MM.1S (cell line): Measurements from ENCODE around the gene CISH.

Experiments
- DNase-seq: peaks from one replicate; pipeline ENCODE4 v3.0.0-alpha.2; 2015
- H2AFZ ChIP-seq: fragments of 300-600 bp; sonication (generic); 2 replicates; pipeline ENCODE4 v1.6.0; 2016; ENCODE audit warnings: antibody characterized with exemption, low read length
- H3F3A ChIP-seq: fragments of 300-600 bp; sonication (generic); 2 replicates; pipeline ENCODE4 v1.6.1; 2016; ENCODE audit warnings: mild to moderate bottlenecking, antibody characterized with exemption, low read length, moderate library complexity, mixed read lengths; ENCODE audit not compliant: insufficient read depth
- H3K27ac ChIP-seq: fragments of 300-600 bp; sonication (generic); 2 replicates; pipeline ENCODE4 v1.5.1; 2016; ENCODE audit warnings: mild to moderate bottlenecking, low read length
- H3K27me3 ChIP-seq: fragments of 300-600 bp; sonication (generic); replicated peaks from 2 replicates; pipeline ENCODE4 v1.6.0; 2016; ENCODE audit warnings: low read length; ENCODE audit not compliant: insufficient read depth
- H3K36me3 ChIP-seq: fragments of 300-600 bp; sonication (generic); replicated peaks from 2 replicates; pipeline ENCODE4 v1.6.1; 2016; ENCODE audit warnings: mild to moderate bottlenecking, low read length, mixed read lengths; ENCODE audit not compliant: insufficient read depth
- H3K4me1 ChIP-seq: fragments of 300-600 bp; sonication (generic); 2 replicates; pipeline ENCODE4 v1.6.1; 2016; ENCODE audit warnings: low read length, mixed read lengths
- H3K4me2 ChIP-seq: fragments of 300-600 bp; sonication (generic); 2 replicates; pipeline ENCODE4 v1.6.0; 2016; ENCODE audit warnings: low read depth, low read length
- H3K4me3 ChIP-seq: fragments of 300-600 bp; sonication (generic); 2 replicates; pipeline ENCODE4 v1.5.1; 2016; ENCODE audit warnings: low read length, mixed read lengths
- H3K79me2 ChIP-seq: fragments of 300-600 bp; sonication (generic); 2 replicates; pipeline ENCODE4 v1.6.1; 2016; ENCODE audit warnings: mixed run types, low read length, mixed read lengths
- H3K9ac ChIP-seq: fragments of 300-600 bp; sonication (generic); 2 replicates; pipeline ENCODE4 v1.6.1; 2016; ENCODE audit warnings: low read length, mixed read lengths
- H3K9me2 ChIP-seq: fragments of 300-600 bp; sonication (generic); replicated peaks from 2 replicates; pipeline ENCODE4 v1.6.1; 2016; ENCODE audit warnings: mild to moderate bottlenecking, low read length, mixed read lengths; ENCODE audit not compliant: insufficient read depth
- H3K9me3 ChIP-seq: fragments of 300-600 bp; sonication (generic); replicated peaks from 2 replicates; pipeline ENCODE4 v1.6.1; 2016; ENCODE audit warnings: mild to moderate bottlenecking, low read length, mixed read lengths; ENCODE audit not compliant: insufficient read depth
- H4K20me1 ChIP-seq: fragments of 300-600 bp; sonication (generic); 2 replicates; pipeline ENCODE4 v1.6.1; 2016; ENCODE audit warnings: mild to moderate bottlenecking, low read length, moderate library complexity, mixed read lengths; ENCODE audit not compliant: insufficient read depth
- EZH2 ChIP-seq: fragments of 300-600 bp; sonication (generic); optimal IDR thresholded peaks from 2 replicates; pipeline ENCODE3; 2017; ENCODE audit warnings: low read depth, mild to moderate bottlenecking, antibody characterized with exemption, low read length, mixed read lengths
- EZH2phosphoT487 ChIP-seq: fragments of 300-600 bp; sonication (generic); IDR thresholded peaks from 2 replicates; pipeline ENCODE4 v1.6.1; 2018; ENCODE audit warnings: antibody characterized with exemption, low read length
- TF ChIP-seq, protein P1 (sequence below): fragments of 300-600 bp; sonication (generic); IDR thresholded peaks from 2 replicates; pipeline ENCODE4 v1.5.1; 2016; ENCODE audit warnings: antibody characterized with exemption, low read length, mixed read lengths

CISH gene

DNA sequence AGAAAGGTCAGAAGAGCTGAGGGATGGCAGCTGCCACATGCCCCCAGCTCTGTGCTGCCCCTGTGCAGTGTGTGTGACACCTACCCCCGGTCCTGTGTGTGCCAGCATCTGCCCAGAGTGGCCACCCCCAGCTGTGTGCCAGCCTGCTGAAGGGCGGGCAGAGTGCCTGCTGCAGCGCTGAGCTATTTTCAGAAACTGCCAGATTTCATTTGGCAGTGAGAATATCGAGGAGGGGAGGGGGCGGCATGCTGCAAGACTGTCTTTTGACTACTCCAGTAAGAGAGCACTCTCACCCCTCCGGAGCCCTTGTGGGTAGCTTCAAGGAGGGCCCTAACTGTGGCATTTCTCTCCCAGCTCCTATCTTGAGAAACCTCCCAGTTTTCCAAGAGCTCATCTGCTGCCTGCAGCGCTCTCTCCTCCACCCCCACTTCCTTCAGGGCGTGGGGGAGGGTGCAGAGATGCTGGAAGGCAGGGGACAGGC is 37.9 kb upstream of the CISH start:
- Histone ChIP-seq H3K9me3 (no peaks in the 10 kb centered on the region), H3K4me1 (no peaks in the 10 kb centered on the region), H3K36me3 (no peaks in the 10 kb centered on the region), H3K9ac (no peak overlapping the region), H3K9me2 (no peaks in the 10 kb centered on the region), H3K4me3 (no peak overlapping the region), H3K27me3 (no peaks in the 10 kb centered on the region), H4K20me1 (no peaks in the 10 kb centered on the region), H3F3A (no peaks in the 10 kb centered on the region), H2AFZ (no peak overlapping the region), H3K4me2 (no peak overlapping the region), H3K79me2 (no peaks in the 10 kb centered on the region), H3K27ac (no peak overlapping the region)
- DNase-seq: no peak
- TF ChIP-seq, protein P1, sequence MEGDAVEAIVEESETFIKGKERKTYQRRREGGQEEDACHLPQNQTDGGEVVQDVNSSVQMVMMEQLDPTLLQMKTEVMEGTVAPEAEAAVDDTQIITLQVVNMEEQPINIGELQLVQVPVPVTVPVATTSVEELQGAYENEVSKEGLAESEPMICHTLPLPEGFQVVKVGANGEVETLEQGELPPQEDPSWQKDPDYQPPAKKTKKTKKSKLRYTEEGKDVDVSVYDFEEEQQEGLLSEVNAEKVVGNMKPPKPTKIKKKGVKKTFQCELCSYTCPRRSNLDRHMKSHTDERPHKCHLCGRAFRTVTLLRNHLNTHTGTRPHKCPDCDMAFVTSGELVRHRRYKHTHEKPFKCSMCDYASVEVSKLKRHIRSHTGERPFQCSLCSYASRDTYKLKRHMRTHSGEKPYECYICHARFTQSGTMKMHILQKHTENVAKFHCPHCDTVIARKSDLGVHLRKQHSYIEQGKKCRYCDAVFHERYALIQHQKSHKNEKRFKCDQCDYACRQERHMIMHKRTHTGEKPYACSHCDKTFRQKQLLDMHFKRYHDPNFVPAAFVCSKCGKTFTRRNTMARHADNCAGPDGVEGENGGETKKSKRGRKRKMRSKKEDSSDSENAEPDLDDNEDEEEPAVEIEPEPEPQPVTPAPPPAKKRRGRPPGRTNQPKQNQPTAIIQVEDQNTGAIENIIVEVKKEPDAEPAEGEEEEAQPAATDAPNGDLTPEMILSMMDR: no peak
- TF ChIP-seq EZH2phosphoT487 (no peak), EZH2 (no peak)

GRCh38 chr3:50648944-50649343 is 37.4 kb upstream of the CISH start:
- H3K9me3 ChIP-seq: no peaks in the 10 kb centered on the region
- H3K9me2 ChIP-seq: no peaks in the 10 kb centered on the region
- no peak overlapping the region for H2AFZ ChIP-seq
- no peak overlapping the region for H3K4me3 ChIP-seq
- H3K4me2 ChIP-seq: no peak overlapping the region
- H3K27me3 ChIP-seq: no peaks in the 10 kb centered on the region
- no peak for DNase-seq
- no peaks in the 10 kb centered on the region for H3F3A ChIP-seq
- no peaks in the 10 kb centered on the region for H3K4me1 ChIP-seq
- H3K27ac ChIP-seq: no peak overlapping the region
- no peak for TF ChIP-seq EZH2phosphoT487
- no peak for TF ChIP-seq EZH2
- TF ChIP-seq, protein P1: no peak
- no peaks in the 10 kb centered on the region for H3K79me2 ChIP-seq
- H3K36me3 ChIP-seq: no peaks in the 10 kb centered on the region
- H4K20me1 ChIP-seq: no peaks in the 10 kb centered on the region
- H3K9ac ChIP-seq: no peak overlapping the region

- DNase-seq: no peak
- Histone ChIP-seq H3K79me2 (no peaks in the 10 kb centered on the region), H3F3A (no peaks in the 10 kb centered on the region), H3K27me3 (no peaks in the 10 kb centered on the region), H3K27ac (no peak overlapping the region), H2AFZ (no peak overlapping the region), H3K9me2 (no peaks in the 10 kb centered on the region), H3K36me3 (no peaks in the 10 kb centered on the region), H3K4me1 (no peaks in the 10 kb centered on the region), H4K20me1 (no peaks in the 10 kb centered on the region), H3K9me3 (no peaks in the 10 kb centered on the region), H3K4me3 (no peak overlapping the region), H3K9ac (no peak overlapping the region), H3K4me2 (no peak overlapping the region)
- TF ChIP-seq, protein P1: no peak
- TF ChIP-seq EZH2 (no peak), EZH2phosphoT487 (no peak)
Observed at GRCh38 chr3:50648313-50648712, 36.7 kb upstream of the CISH start.

- DNase-seq: no peak
- no peaks in the 10 kb centered on the region for H3K4me1 ChIP-seq
- no peak overlapping the region for H2AFZ ChIP-seq
- no peaks in the 10 kb centered on the region for H3K9me3 ChIP-seq
- H3K79me2 ChIP-seq: no peaks in the 10 kb centered on the region
- no peak overlapping the region for H3K4me3 ChIP-seq
- H3K27me3 ChIP-seq: no peaks in the 10 kb centered on the region
- no peak overlapping the region for H3K9ac ChIP-seq
- no peak overlapping the region for H3K4me2 ChIP-seq
- no peaks in the 10 kb centered on the region for H4K20me1 ChIP-seq
- no peaks in the 10 kb centered on the region for H3F3A ChIP-seq
- no peaks in the 10 kb centered on the region for H3K9me2 ChIP-seq
- no peaks in the 10 kb centered on the region for H3K36me3 ChIP-seq
- H3K27ac ChIP-seq: no peak overlapping the region
- TF ChIP-seq EZH2phosphoT487: no peak
- TF ChIP-seq, protein P1: no peak
- TF ChIP-seq EZH2: no peak
Observed at GRCh38 chr3:50645378-50645777, 33.8 kb upstream of the CISH start.
